Activated naive CD8-positive, alpha-beta T cell (primary cell): ENCODE results near the gene DUSP10.

Experiments
- H3K27ac Mint-ChIP-seq: one replicate; pipeline ENCODE4 v1.8.0; 2021; ENCODE audit warnings: mixed read lengths
- H3K27me3 Mint-ChIP-seq: one replicate; pipeline ENCODE4 v1.8.0; 2021; ENCODE audit warnings: mixed read lengths
- H3K36me3 Mint-ChIP-seq: one replicate; pipeline ENCODE4 v1.8.0; 2021; ENCODE audit warnings: mixed read lengths
- H3K4me1 Mint-ChIP-seq: one replicate; pipeline ENCODE4 v1.8.0; 2021; ENCODE audit warnings: low read depth, mixed read lengths
- H3K4me3 Mint-ChIP-seq: one replicate; pipeline ENCODE4 v1.8.0; 2021; ENCODE audit warnings: mild to moderate bottlenecking, mixed read lengths
- H3K9me3 Mint-ChIP-seq: one replicate; pipeline ENCODE4 v1.8.0; 2021; ENCODE audit warnings: low read depth, mixed read lengths

Gene DUSP10

DNA sequence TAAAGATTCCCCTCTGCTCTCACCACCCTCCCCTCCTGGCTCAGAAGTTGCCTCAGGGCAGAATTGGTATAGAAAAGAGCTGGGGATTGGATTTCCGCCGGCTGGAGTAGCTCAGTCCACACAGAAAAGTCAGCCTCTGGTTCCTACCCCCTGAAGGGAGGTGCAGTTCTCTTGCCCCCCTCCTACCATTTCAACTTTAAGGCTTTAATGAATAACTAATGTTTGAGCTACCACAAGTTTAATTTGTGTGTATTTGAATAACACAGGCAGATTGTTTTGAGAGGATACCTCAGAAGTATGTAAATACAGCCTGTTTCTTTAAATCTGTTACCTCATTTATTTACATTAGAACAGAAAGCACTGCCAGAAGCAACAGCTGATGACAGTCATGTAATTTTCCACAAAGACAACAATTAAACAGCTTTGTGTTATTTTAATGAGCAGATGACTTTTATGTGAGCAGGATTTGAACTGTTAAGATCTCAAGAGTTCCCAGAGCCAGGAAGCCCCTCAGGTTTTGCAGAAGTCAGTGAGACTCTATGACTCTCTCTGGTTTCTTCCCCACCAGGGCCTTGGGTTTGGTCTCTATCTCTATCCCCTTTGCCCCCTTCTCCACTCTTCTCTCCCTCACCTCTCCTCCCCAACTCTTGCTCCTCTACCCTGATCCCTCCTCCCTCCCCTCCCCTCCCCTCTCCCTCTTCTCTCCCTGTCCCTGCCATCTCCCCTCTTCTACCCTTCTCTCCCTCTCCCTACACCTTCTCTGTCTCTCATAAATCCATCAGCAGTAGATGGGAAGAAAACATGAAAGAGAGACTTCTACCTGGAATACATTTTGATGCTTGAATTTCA is 26.3 kb downstream of the DUSP10 start:
- H3K4me3 Mint-ChIP-seq = no peak overlapping the region

DNA sequence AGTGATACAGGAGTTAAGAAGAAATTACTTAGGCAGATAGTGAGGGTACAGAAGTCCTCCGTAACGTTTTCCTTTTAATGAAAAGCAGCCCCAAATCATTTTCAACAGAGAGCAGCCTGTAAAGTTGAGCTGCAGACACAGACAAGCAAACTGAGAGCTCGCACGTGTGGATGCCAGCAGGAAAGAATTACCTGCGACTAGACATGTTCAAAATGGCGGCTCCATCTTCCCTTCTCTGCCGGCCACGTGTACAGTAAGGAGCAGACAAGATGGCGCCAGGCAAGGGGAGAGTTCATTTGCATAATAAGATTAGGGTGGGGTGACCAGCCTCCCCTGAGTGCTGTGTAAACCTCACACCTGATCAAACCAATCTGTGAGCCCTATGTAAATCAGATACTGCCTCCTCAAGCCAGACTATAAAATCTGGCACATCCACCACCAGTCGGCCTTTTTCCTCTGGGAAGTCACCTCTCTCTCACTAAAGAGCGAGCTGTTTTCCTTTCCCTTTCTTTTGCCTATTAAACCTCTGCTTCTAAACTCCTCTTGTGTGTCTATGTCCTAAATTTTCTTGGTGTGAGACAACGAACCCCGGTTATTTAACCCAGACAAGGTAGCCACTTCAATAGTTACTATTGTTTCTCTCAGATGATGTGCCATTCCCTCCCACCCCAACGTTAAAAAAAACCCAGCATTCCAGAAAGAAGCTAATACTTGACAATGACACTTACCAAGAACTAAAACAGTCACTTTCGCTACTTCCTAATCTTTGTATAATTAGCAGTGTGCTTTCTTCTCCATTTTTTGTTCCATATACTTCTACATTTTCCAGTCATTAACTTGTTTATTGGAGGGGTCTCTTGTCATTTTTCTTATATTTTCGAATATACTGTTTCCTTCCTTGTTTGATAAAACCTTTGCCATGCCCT is 27.4 kb downstream of the DUSP10 start:
- no peaks in the 10 kb centered on the region for H3K9me3 Mint-ChIP-seq
- peaks cover 12% of the 10 kb centered on the region for H3K36me3 Mint-ChIP-seq
- H3K4me1 Mint-ChIP-seq = peaks cover 71% of the 10 kb centered on the region
- peak overlapping the region; percentile 18 for H3K4me3 Mint-ChIP-seq
- H3K27me3 Mint-ChIP-seq = no peaks in the 10 kb centered on the region
- H3K27ac Mint-ChIP-seq = no peak overlapping the region

More for the DNA sequence above, 26.3 kb downstream of the DUSP10 start:
- Mint-ChIP-seq H3K27me3 (no peaks in the 10 kb centered on the region), H3K27ac (peak overlapping the region; percentile 29), H3K9me3 (no peaks in the 10 kb centered on the region), H3K36me3 (peaks cover 12% of the 10 kb centered on the region), H3K4me1 (peaks cover 66% of the 10 kb centered on the region)

DNA sequence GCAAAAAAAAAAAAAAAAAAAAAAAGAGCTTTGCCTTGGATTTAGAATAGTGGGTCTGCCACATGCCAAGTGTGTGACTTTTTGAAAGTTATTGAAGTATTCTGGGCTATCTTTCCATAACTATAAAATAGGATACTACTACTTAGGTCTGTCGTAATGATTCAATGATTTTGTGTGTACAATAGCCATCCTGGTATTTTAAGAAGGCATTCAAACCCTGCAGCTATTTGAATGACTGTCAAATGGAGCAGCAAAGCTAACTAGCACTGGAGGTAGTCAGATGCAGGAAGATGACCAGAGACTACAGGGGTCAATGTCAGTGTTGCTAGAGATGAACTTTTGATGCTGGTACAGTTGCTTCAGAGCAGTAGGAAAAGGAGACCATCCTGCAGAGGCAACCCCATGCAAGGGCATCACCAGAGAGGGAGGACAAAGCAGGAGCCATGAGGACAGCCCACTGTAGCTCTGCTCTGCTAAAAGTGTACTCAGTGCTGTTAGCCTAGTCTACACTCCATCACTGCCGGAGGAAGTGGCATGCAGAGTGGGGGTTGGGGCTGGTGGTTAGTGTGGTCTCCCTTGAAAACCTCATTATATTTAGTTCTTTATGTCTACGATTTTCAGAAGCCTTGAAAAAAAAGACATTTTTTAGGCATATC is 29.0 kb downstream of the DUSP10 start:
- Mint-ChIP-seq H3K9me3 (no peaks in the 10 kb centered on the region), H3K27ac (peak overlapping the region; percentile 78), H3K27me3 (no peaks in the 10 kb centered on the region), H3K4me3 (peak overlapping the region; percentile 78), H3K36me3 (peaks cover 12% of the 10 kb centered on the region), H3K4me1 (peaks cover 82% of the 10 kb centered on the region)

DNA sequence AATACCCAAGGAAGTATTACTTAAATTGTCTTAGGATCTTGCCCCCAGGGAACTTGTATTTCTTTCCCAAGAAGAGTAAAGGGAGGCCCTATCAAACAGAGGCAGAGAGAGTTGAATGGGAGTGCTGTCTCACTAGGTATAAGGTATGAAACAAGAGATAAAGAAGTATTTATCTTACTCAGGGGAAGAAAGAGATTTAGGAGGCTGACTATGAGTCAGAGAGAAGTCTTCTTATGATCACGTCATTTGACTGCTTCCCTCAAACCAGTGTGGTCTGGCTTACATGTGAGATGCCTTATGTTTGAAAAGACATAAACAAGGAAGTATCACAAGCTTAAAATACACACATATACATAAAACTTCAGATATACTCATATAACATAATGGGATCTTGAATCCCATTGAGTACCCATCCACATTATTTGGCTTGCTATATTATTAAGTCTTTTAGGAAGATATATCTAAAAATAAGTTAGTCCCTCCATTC is 29.6 kb downstream of the DUSP10 start:
- H3K27ac Mint-ChIP-seq = peak overlapping the region; percentile 78
- peaks cover 12% of the 10 kb centered on the region for H3K36me3 Mint-ChIP-seq
- H3K27me3 Mint-ChIP-seq = no peaks in the 10 kb centered on the region
- peaks cover 83% of the 10 kb centered on the region for H3K4me1 Mint-ChIP-seq
- H3K9me3 Mint-ChIP-seq = no peaks in the 10 kb centered on the region
- peak overlapping the region; percentile 78 for H3K4me3 Mint-ChIP-seq

DNA sequence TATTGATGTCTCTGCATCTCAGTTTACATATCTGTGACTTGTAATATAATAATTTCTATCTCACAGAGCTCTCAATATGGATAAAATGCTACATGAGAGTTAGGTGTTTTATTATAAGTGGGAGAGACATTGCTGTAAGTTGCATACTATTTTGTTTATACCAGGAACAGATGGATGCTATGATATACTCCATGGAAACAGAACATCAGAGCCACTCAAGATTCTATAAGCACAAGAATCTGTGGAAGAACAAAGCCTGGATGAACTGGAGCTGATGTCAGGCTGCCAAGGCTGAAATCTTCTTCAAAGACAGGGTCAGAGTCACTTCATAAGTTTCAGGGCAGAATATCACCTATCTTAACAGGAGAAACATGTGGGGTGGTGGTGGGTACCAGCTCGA is 30.2 kb downstream of the DUSP10 start:
- Mint-ChIP-seq H3K9me3 (no peaks in the 10 kb centered on the region), H3K36me3 (peaks cover 9% of the 10 kb centered on the region), H3K27ac (peak overlapping the region; percentile 78), H3K4me1 (peaks cover 80% of the 10 kb centered on the region), H3K4me3 (peak overlapping the region; percentile 78), H3K27me3 (no peaks in the 10 kb centered on the region)

DNA sequence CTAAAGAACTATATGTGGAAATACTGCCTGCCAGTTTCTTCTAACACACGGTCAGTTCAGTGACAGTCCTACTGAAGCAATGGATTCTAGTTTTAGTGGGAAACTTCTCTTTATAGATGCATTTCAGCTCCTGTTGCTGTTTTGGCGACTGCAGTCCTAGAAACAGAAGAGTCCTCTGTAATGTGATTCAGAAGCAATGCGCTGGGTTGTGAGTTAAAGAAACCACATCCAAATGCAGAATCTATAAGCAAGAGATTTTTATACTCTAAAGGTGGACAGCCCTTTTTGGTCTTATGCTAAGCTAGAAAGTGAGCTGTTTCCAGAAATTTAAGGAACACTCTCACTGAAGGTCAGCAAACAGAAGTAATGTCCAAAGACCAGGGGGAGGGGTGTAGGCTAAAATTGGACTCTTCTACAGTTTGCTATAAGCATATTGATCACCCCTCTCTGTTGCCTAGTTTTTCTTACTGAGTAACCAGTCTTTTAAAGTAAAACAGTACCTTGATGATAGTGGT is 30.8 kb downstream of the DUSP10 start:
- H3K27me3 Mint-ChIP-seq = no peaks in the 10 kb centered on the region
- H3K27ac Mint-ChIP-seq = peak overlapping the region; percentile 78
- no peak overlapping the region for H3K4me3 Mint-ChIP-seq
- no peaks in the 10 kb centered on the region for H3K9me3 Mint-ChIP-seq
- peaks cover 78% of the 10 kb centered on the region for H3K4me1 Mint-ChIP-seq
- peaks cover 10% of the 10 kb centered on the region for H3K36me3 Mint-ChIP-seq

DNA sequence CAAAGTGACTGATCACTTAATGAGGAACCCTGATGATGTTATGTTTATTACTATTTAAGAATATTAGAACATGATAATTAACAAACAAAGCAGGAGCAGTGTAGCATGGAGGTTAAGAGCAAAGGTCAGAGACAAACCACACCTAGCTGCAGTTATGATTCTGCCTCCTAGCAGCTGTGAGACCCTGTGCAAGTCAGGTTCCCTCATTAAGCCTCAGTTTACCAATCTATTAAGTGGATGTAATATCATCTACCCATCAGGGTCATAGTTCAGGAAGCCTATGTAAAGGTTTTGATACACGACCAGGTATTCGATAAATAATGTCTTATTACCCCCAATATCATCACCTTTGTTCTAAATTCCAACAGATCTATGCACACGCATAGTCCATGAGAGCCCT is 32.0 kb downstream of the DUSP10 start:
- no peak overlapping the region for H3K4me3 Mint-ChIP-seq
- H3K27ac Mint-ChIP-seq = no peak overlapping the region
- peaks cover 68% of the 10 kb centered on the region for H3K4me1 Mint-ChIP-seq

DNA sequence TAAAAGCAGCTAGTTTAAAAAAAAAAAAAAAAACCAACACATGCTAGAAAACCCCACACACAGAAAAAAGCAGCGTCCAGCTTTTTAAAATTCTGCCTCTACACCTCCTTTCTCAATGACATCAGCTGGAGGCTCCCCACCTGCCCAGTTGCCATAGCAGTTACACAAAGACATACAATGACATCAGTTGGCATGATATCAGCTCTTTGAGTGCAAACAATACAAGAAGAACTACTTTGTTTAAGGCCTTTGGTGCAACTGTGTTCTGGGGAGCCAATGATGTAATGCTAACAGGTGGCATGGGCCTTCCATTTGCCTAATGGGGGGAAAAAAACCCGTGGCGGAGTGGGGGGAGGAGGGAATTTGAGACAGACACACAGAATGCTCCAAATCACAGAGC is 32.9 kb downstream of the DUSP10 start:
- no peaks in the 10 kb centered on the region for H3K27me3 Mint-ChIP-seq
- H3K9me3 Mint-ChIP-seq = no peaks in the 10 kb centered on the region
- peaks cover 12% of the 10 kb centered on the region for H3K36me3 Mint-ChIP-seq
- no peak overlapping the region for H3K4me3 Mint-ChIP-seq
- peak overlapping the region; percentile 81 for H3K27ac Mint-ChIP-seq
- peaks cover 60% of the 10 kb centered on the region for H3K4me1 Mint-ChIP-seq

More for the DNA sequence above, 32.0 kb downstream of the DUSP10 start:
- H3K9me3 Mint-ChIP-seq = no peaks in the 10 kb centered on the region
- H3K36me3 Mint-ChIP-seq = peaks cover 14% of the 10 kb centered on the region
- no peaks in the 10 kb centered on the region for H3K27me3 Mint-ChIP-seq

DNA sequence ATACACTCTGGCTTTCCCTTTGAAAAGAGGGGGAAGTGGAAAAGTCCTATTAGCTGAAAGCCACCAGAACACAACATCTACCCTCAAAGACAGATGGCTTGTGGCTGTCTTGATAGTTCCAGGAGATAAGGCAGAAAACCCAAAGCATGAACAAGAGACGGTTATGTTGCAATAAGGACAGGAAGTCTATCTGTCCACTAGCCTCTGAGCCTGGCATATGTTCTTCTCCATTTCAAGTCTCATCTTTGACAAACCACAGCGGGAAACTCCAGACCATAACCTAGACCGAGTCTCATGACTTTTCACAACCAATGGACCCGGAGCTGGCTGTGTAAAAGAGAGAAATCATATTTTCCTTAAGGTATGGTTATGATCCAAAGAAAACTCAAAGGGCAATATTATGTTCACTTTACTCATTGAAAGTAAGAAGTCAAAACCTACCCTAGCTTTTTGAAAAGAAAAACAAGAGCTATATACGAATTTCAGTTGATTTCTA is 33.8 kb downstream of the DUSP10 start:
- Mint-ChIP-seq H3K4me1 (peaks cover 51% of the 10 kb centered on the region), H3K27me3 (no peaks in the 10 kb centered on the region), H3K27ac (peak overlapping the region; percentile 81), H3K4me3 (peak overlapping the region; percentile 5), H3K9me3 (no peaks in the 10 kb centered on the region), H3K36me3 (peaks cover 16% of the 10 kb centered on the region)

DNA sequence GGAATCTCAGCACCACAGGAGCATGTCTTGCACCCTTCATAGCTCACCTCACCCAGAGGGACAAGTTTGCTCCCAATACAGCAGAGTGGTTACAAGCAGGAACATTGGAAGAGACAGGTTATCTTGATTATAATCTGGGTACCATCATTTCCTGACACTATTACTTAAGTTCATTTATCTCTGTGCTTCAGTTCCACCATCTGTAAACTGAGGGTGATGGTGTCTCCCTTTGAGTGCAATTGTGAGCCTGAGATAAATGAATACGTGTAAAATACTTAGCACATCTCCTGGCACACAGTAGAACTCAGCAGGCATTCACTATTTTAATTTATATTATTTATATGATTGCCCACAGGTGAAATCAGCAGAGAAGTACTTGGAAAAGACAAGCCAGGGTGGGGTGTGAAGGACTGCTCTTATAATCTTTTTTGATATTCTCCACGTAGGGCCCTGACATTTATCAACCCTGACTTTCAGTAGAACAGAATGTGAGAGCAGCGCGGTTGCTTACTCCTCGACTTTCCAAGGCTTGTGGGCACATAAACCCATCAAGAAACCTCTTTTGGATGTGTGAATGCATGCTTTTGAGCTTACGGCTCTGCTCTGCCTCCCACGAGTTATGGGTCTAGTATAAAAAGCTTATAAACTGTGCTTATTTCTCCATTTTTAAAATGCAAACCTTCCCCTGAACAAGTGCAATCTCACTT is 34.9 kb downstream of the DUSP10 start:
- no peak overlapping the region for H3K4me3 Mint-ChIP-seq
- no peak overlapping the region for H3K27ac Mint-ChIP-seq
- no peaks in the 10 kb centered on the region for H3K27me3 Mint-ChIP-seq
- no peaks in the 10 kb centered on the region for H3K9me3 Mint-ChIP-seq
- peaks cover 20% of the 10 kb centered on the region for H3K36me3 Mint-ChIP-seq
- H3K4me1 Mint-ChIP-seq = peaks cover 40% of the 10 kb centered on the region

DNA sequence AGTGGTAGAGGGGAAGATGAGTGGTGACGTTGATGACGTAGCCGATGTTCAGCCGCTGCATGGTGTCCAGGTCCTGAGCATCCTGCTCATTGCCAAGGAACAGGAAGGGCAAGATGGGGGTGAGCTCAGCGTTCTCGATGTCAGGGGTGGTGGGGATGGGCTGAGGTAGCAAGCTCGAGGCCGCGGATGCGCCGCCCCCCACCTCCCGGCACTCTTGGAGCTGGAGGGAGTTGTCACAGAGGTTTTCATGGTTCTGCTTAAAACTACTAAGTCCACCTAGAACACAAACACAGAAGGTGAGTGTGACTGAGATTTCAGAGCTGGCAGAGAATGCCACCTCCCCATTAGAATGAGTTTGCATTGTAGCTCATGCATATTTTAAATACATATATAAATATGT is 35.7 kb downstream of the DUSP10 start:
- Mint-ChIP-seq H3K27ac (no peak overlapping the region), H3K36me3 (peaks cover 25% of the 10 kb centered on the region), H3K4me1 (peaks cover 32% of the 10 kb centered on the region), H3K9me3 (no peaks in the 10 kb centered on the region), H3K4me3 (no peak overlapping the region), H3K27me3 (no peaks in the 10 kb centered on the region)

DNA sequence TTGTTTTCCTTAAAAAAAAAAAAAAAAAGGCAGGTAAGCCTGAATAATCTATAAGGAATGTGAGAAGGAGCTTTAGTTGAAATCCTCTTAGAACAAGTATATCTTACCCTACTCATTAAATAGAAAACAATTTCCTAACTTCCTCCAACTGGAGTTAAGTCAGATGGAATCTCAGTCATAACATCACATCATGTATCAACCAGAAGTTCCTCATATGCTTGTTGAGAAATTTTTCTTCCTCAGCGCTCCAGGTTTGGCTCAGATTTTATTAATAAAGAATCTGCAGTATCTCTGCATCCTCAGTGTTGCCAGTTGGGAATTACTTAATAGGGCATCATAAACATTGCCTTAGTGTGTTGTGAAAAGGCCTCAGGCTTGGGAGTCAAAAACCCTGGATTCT is 37.6 kb downstream of the DUSP10 start:
- Mint-ChIP-seq H3K27ac (no peak overlapping the region), H3K9me3 (no peaks in the 10 kb centered on the region), H3K36me3 (peaks cover 25% of the 10 kb centered on the region), H3K27me3 (no peaks in the 10 kb centered on the region), H3K4me3 (no peak overlapping the region), H3K4me1 (peaks cover 19% of the 10 kb centered on the region)

DNA sequence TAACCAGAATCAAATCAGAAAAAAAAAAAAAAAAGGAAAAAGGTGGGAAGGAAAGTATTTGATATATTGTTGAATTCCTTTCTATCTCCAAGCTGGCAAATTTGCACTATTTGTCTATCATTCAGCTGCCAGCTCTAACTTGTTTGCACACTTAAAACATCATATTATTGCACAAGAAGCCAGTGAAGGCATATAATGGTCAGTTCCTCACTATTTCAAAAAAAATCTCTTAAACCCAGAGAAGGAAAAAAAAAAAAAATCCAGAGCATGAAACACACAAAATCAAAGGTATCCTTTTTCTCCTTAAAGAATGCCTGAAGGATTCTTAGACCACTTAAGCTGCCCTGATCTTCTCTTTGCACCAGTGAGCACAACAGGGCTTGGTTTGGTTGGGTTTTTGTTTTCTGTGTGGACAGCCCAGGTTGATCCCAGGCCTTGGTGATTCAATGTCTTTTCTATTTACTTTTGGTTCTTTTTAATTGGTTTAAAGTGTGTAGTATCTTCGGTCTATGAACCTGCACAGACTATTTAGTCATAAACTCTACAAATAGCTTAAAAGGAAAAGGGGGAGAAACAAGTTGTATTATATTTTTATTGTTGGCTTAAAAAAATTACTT is 40.2 kb downstream of the DUSP10 start:
- Mint-ChIP-seq H3K36me3 (peaks cover 25% of the 10 kb centered on the region), H3K27ac (no peak overlapping the region), H3K4me1 (peaks cover 11% of the 10 kb centered on the region), H3K9me3 (no peaks in the 10 kb centered on the region), H3K4me3 (no peak overlapping the region), H3K27me3 (no peaks in the 10 kb centered on the region)
